ENCODE results near the gene DR1.

The DR1 gene

GRCh38 chr1:93345633-93346420, at the start of gene DR1:
Gene DR1 (plus strand): TSS chr1:93345907. CDS start chr1:93346646, 739 bp downstream.
- no peaks in the 10 kb centered on the region for H3K36me3 ChIP-seq (ENCODE audit: control insufficient read depth, insufficient read depth, low read length)
- peak; percentile 95 for DNase-seq (ENCODE audit: extremely low read depth, insufficient read length)
- H3K27me3 ChIP-seq (replicated peaks; ENCODE audit: control insufficient read depth, insufficient read depth, low read length), result no peaks in the 10 kb centered on the region
- H3K4me3 ChIP-seq (replicated peaks; ENCODE audit: low read depth, low read length), result peak within 1 kb of the TSS; percentile 96
- TF ChIP-seq CTCF (IDR thresholded peaks at IDR 0.05; ENCODE audit: insufficient read depth, low read length, poor library complexity, severe bottlenecking), result no peak

GRCh38 chr1:93296555-93297154, 49.1 kb upstream of the DR1 start:
- H3K4me3 ChIP-seq (replicated peaks; ENCODE audit: low read depth, low read length), result no peak overlapping the region
- TF ChIP-seq CTCF (IDR thresholded peaks at IDR 0.05; ENCODE audit: insufficient read depth, low read length, poor library complexity, severe bottlenecking), result no peak
- no peaks in the 10 kb centered on the region for H3K27me3 ChIP-seq (replicated peaks; ENCODE audit: control insufficient read depth, insufficient read depth, low read length)
- no peaks in the 10 kb centered on the region; the same call in 1 of the 2 replicates for H3K36me3 ChIP-seq (ENCODE audit: control insufficient read depth, insufficient read depth, low read length)
- DNase-seq (ENCODE audit: extremely low read depth, insufficient read length), result no peak

- no peak for DNase-seq (ENCODE audit: extremely low read depth, insufficient read length)
- no peaks in the 10 kb centered on the region; the same call in 1 of the 2 replicates for H3K36me3 ChIP-seq (ENCODE audit: control insufficient read depth, insufficient read depth, low read length)
Observed at GRCh38 chr1:93301131-93301530, 44.6 kb upstream of the DR1 start.

GRCh38 chr1:93302078-93302477, 43.6 kb upstream of the DR1 start:
- no peak overlapping the region for H3K4me3 ChIP-seq (replicated peaks; ENCODE audit: low read depth, low read length)
- no peak for DNase-seq (ENCODE audit: extremely low read depth, insufficient read length)

More at GRCh38 chr1:93301131-93301530, 44.6 kb upstream of the DR1 start:
- TF ChIP-seq CTCF (IDR thresholded peaks at IDR 0.05; ENCODE audit: insufficient read depth, low read length, poor library complexity, severe bottlenecking), result no peak
- Histone ChIP-seq H3K4me3 (replicated peaks; ENCODE audit: low read depth, low read length) (no peak overlapping the region), H3K27me3 (replicated peaks; ENCODE audit: control insufficient read depth, insufficient read depth, low read length) (no peaks in the 10 kb centered on the region)

GRCh38 chr1:93304716-93305138, 41.0 kb upstream of the DR1 start:
- DNase-seq (ENCODE audit: extremely low read depth, insufficient read length), result no peak
- TF ChIP-seq CTCF (IDR thresholded peaks at IDR 0.05; ENCODE audit: insufficient read depth, low read length, poor library complexity, severe bottlenecking), result peak; percentile 78
- Histone ChIP-seq H3K4me3 (replicated peaks; ENCODE audit: low read depth, low read length) (no peak overlapping the region), H3K27me3 (replicated peaks; ENCODE audit: control insufficient read depth, insufficient read depth, low read length) (no peaks in the 10 kb centered on the region), H3K36me3 (ENCODE audit: control insufficient read depth, insufficient read depth, low read length) (no peaks in the 10 kb centered on the region)

More at GRCh38 chr1:93302078-93302477, 43.6 kb upstream of the DR1 start:
- TF ChIP-seq CTCF (IDR thresholded peaks at IDR 0.05; ENCODE audit: insufficient read depth, low read length, poor library complexity, severe bottlenecking), result no peak
- Histone ChIP-seq H3K36me3 (ENCODE audit: control insufficient read depth, insufficient read depth, low read length) (no peaks in the 10 kb centered on the region; the same call in 1 of the 2 replicates), H3K27me3 (replicated peaks; ENCODE audit: control insufficient read depth, insufficient read depth, low read length) (no peaks in the 10 kb centered on the region)
